Right lobe of liver (tissue), 4 donors: Measurements from ENCODE around the gene FAM174B.

ENCODE experiments used
- CTCF ChIP-seq, 4 donors: fragments of 200-600 bp in 3 of 4; fragments of 450-650 bp in 1 of 4; IDR thresholded peaks; one replicate each; pipeline versions ENCODE4 v1.5.1 to v1.8.0; 2016 to 2022; ENCODE audit warnings: antibody characterized with exemption in 4 of 4, mild to moderate bottlenecking in 2 of 4
- POLR2A ChIP-seq: fragments of 450-650 bp; IDR thresholded peaks from one replicate; pipeline ENCODE4 v1.6.1; 2017; ENCODE audit warnings: antibody characterized with exemption, mild to moderate bottlenecking
- donor health status: DM: no; HTN: no; CAD: no.
- donor health status: DM: no; HTN: no; CAD: no.
- donor health status: DM: no; HTN: yes; CAD: no.

- no peak for TF ChIP-seq CTCF (IDR thresholded peaks at IDR 0.05)
- no peak for TF ChIP-seq POLR2A
Observed at GRCh38 chr15:92675485-92675884, 19.9 kb upstream of the FAM174B start.
